Measurements from ENCODE around the gene IPO5.
"Not testable (repeated sequence)": the region's sequence is repeated elsewhere in the genome, so short reads cannot be mapped to it uniquely, and the experiment has no call there.

DNA sequence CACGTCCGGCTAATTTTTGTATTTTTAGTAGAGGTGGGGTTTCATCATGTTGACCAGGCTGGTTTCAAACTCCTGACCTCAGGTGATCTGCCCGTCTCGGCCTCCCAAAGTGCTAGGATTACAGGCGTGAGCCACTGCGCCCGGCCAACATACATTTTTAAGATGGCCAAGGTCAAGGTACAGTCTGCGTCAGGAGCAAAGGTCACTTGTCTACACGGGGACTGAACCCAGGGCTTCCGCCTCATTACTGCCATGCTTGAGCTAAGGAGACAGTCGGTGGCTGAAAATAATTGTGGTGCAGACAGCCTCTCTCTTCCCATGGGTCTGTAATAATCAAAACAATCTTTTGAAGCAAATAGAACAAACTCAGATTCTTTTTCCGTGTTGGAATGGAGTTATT, 94.3 kb downstream of the IPO5 start:
- TF ChIP-seq, protein P1, sequence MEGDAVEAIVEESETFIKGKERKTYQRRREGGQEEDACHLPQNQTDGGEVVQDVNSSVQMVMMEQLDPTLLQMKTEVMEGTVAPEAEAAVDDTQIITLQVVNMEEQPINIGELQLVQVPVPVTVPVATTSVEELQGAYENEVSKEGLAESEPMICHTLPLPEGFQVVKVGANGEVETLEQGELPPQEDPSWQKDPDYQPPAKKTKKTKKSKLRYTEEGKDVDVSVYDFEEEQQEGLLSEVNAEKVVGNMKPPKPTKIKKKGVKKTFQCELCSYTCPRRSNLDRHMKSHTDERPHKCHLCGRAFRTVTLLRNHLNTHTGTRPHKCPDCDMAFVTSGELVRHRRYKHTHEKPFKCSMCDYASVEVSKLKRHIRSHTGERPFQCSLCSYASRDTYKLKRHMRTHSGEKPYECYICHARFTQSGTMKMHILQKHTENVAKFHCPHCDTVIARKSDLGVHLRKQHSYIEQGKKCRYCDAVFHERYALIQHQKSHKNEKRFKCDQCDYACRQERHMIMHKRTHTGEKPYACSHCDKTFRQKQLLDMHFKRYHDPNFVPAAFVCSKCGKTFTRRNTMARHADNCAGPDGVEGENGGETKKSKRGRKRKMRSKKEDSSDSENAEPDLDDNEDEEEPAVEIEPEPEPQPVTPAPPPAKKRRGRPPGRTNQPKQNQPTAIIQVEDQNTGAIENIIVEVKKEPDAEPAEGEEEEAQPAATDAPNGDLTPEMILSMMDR (IDR thresholded peaks at IDR 0.05; ENCODE audit: low read length), result not testable (repeated sequence)
- not testable (repeated sequence) for TF ChIP-seq EZH2 (IDR thresholded peaks at IDR 0.05; ENCODE audit: borderline replicate concordance, low read length)
